Caco-2 (cell line): ENCODE data around the gene CCRL2. TPM values are rescaled to one million over a fixed set of nuclear protein-coding genes. Genes with fewer than 3 reads are reported as not detected.

Source experiments
- BruUV-seq: library from RNA; stranded (reverse); fragments of 400-500 nt; replicated peaks from 2 replicates; lab custom pipeline; 2021; lab: Mats Ljungman, UMichigan
- CTCF ChIA-PET: fragments of 300-600 bp; sonication (Branson Sonifier 250); formaldehyde crosslinking; loops from one replicate; lab custom pipeline; 2022; ENCODE audit warnings: antibody characterized with exemption; lab: Charles Lee
- POLR2A ChIA-PET: fragments of 300-600 bp; sonication (Branson Sonifier 250); formaldehyde crosslinking; loops from one replicate; lab custom pipeline; 2022; ENCODE audit warnings: antibody characterized with exemption; lab: Charles Lee
- DNase-seq, 2 experiments: peaks; one replicate each; pipeline versions ENCODE4 v3.0.0 to v3.0.0-alpha.2; 2020 to 2022
- H3K27me3 ChIP-seq: replicated peaks from 2 replicates; pipeline ENCODE4 v1.6.0; 2011; ENCODE audit warnings: low read length; ENCODE audit not compliant: control insufficient read depth, insufficient read depth
- H3K36me3 ChIP-seq: 2 replicates; pipeline ENCODE4 v1.5.1; 2011; ENCODE audit warnings: low read length; ENCODE audit not compliant: control insufficient read depth, insufficient read depth
- H3K4me1 ChIP-seq: fragments of 250-450 bp; sonication (Bioruptor Pico); 2 replicates; pipeline ENCODE4 v1.5.1; 2020; ENCODE audit warnings: mild to moderate bottlenecking
- H3K4me3 ChIP-seq: 2 replicates; pipeline ENCODE4 v1.5.1; 2011; ENCODE audit warnings: low read depth, mild to moderate bottlenecking, control low read depth, low read length
- H3K9me3 ChIP-seq: fragments of 250-450 bp; sonication (Bioruptor Pico); 2 replicates; pipeline ENCODE4 v1.5.1; 2020; ENCODE audit warnings: mild to moderate bottlenecking, moderate library complexity
- H3K27ac Mint-ChIP-seq: one replicate; pipeline ENCODE4 v1.8.0; 2022; ENCODE audit warnings: mixed read lengths; ENCODE audit not compliant: unreplicated experiment
- H3K27me3 Mint-ChIP-seq: one replicate; pipeline ENCODE4 v1.8.0; 2022; ENCODE audit warnings: mixed read lengths; ENCODE audit not compliant: insufficient read depth, unreplicated experiment
- H3K36me3 Mint-ChIP-seq: one replicate; pipeline ENCODE4 v1.8.0; 2022; ENCODE audit warnings: mild to moderate bottlenecking, mixed read lengths; ENCODE audit not compliant: insufficient read depth, unreplicated experiment
- H3K4me1 Mint-ChIP-seq: one replicate; pipeline ENCODE4 v1.8.0; 2022; ENCODE audit warnings: low read depth, mixed read lengths; ENCODE audit not compliant: unreplicated experiment
- H3K4me3 Mint-ChIP-seq: one replicate; pipeline ENCODE4 v1.8.0; 2022; ENCODE audit warnings: mild to moderate bottlenecking, moderate library complexity, mixed read lengths; ENCODE audit not compliant: unreplicated experiment
- H3K9me3 Mint-ChIP-seq: one replicate; pipeline ENCODE4 v1.8.0; 2022; ENCODE audit warnings: mixed read lengths; ENCODE audit not compliant: unreplicated experiment
- intact Hi-C: fragments of 100-400 bp; cut with micrococcal nuclease; formaldehyde crosslinking; loops from one replicate; pipeline ENCODE4 v1.10.0; 2022; ENCODE audit not compliant: unreplicated experiment
- total RNA-seq: library from RNA; stranded (reverse); gene quantifications from 2 replicates; pipeline ENCODE4 v1.2.3, GENCODE V29; 2022
- TF ChIP-seq, protein P1 (sequence below), 2 experiments: fragments of 200-600 bp in 1 of 2; IDR thresholded peaks; 1 replicate in 1 of 2; 2 replicates in 1 of 2; pipeline versions ENCODE4 v1.5.1 to v1.8.0; 2011 to 2022; ENCODE audit warnings: antibody characterized with exemption in 1 of 2, control low read depth in 1 of 2, inconsistent platforms in 1 of 2, low read depth in 1 of 2, low read length in 1 of 2, mild to moderate bottlenecking in 1 of 2, moderate library complexity in 1 of 2; ENCODE audit not compliant: insufficient read depth in 1 of 2, severe bottlenecking in 1 of 2, unreplicated experiment in 1 of 2

CCRL2 gene
- total RNA-seq, 1 experiment from 2014 or later: 1.0 TPM

DNA sequence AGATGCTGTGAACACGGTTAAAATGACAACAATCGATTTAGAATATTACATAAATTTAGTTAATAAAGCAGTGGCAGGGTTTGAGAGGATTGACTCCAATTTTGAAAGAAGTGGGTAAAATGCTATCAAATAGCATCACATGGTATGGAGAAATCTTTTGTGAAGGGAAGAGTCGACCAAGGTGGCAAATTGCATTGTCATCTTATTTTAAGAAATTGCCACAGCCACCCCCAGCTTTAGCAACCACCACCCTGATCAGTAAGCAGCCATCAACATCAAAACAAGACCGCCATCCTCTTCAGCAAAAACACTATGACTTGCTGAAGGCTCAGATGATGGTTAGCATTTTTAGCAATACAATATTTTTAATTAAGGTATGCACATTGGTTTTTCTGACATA lies 42.0 kb upstream of the CCRL2 start:
- Histone ChIP-seq H3K4me3 (no peak overlapping the region), H3K27me3 (no peaks in the 10 kb centered on the region), H3K9me3 (no peaks in the 10 kb centered on the region), H3K4me1 (no peaks in the 10 kb centered on the region), H3K36me3 (no peaks in the 10 kb centered on the region)
- Mint-ChIP-seq H3K4me3 (no peak overlapping the region), H3K9me3 (no peaks in the 10 kb centered on the region), H3K27ac (no peak overlapping the region), H3K27me3 (no peaks in the 10 kb centered on the region), H3K4me1 (peaks cover 7% of the 10 kb centered on the region), H3K36me3 (peaks cover 5% of the 10 kb centered on the region)
- TF ChIP-seq, protein P1, sequence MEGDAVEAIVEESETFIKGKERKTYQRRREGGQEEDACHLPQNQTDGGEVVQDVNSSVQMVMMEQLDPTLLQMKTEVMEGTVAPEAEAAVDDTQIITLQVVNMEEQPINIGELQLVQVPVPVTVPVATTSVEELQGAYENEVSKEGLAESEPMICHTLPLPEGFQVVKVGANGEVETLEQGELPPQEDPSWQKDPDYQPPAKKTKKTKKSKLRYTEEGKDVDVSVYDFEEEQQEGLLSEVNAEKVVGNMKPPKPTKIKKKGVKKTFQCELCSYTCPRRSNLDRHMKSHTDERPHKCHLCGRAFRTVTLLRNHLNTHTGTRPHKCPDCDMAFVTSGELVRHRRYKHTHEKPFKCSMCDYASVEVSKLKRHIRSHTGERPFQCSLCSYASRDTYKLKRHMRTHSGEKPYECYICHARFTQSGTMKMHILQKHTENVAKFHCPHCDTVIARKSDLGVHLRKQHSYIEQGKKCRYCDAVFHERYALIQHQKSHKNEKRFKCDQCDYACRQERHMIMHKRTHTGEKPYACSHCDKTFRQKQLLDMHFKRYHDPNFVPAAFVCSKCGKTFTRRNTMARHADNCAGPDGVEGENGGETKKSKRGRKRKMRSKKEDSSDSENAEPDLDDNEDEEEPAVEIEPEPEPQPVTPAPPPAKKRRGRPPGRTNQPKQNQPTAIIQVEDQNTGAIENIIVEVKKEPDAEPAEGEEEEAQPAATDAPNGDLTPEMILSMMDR (IDR thresholded peaks at IDR 0.05; ENCODE audit: insufficient read depth in 1 of 2, low read depth in 1 of 2, low read length in 1 of 2, severe bottlenecking in 1 of 2, unreplicated experiment in 1 of 2): no peak
- intact Hi-C loops: no loop called here
- POLR2A ChIA-PET: no interaction called here
- DNase-seq: no peak
- BruUV-seq: no TSS peak
- CTCF ChIA-PET: no interaction called here

DNA sequence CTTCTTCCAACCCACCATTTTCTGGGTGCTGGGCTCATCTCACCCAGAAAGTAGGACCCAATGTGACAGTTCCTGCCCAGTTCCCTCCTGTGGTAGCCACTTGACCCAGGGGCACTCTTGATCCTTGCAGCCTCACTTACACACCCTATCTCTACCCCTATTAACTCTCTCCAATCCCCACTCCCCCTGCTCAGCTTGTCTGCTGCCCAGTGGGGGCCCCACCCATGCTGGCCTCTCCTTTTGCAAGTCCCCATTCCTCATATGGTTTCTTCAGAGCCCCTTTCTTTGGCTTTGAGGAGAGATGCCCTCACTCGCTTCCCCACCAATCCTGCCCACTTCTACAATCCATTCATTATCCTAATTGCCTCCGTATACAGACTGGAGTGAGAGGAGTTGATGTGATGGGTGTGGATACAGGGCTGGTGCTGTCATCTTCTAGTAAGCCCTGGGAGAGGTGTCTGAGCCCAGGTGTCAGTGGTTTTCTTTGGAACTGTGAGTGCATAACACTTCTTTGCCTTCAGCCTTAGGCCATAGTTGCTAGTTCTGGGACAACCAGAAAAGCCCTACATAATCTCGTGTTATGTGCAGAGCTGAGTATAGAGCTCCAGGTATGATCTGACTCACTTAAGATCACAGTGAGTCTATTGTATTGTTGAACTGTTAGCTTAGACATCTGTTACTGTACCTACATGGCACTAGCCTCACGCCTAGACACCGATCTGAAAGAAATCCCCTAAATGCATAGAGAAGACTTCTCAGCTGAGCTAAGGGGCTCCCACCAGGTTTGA lies 41.1 kb upstream of the CCRL2 start:
- TF ChIP-seq, protein P1 (IDR thresholded peaks at IDR 0.05; ENCODE audit: insufficient read depth in 1 of 2, low read depth in 1 of 2, low read length in 1 of 2, severe bottlenecking in 1 of 2, unreplicated experiment in 1 of 2): no peak
- Mint-ChIP-seq H3K4me3 (no peak overlapping the region), H3K36me3 (peaks cover 5% of the 10 kb centered on the region), H3K9me3 (no peaks in the 10 kb centered on the region), H3K27ac (no peak overlapping the region), H3K4me1 (peaks cover 12% of the 10 kb centered on the region), H3K27me3 (no peaks in the 10 kb centered on the region)
- peaks cover 5% of the 10 kb centered on the region; the same call in 1 of the 2 replicates for H3K4me1 ChIP-seq
- H3K36me3 ChIP-seq: no peaks in the 10 kb centered on the region
- ChIA-PET CTCF (no interaction called here), POLR2A (no interaction called here)
- intact Hi-C loops: no loop called here
- no peak overlapping the region for H3K4me3 ChIP-seq
- no peak for DNase-seq
- no TSS peak for BruUV-seq
- no peaks in the 10 kb centered on the region for H3K27me3 ChIP-seq
- no peaks in the 10 kb centered on the region for H3K9me3 ChIP-seq

DNA sequence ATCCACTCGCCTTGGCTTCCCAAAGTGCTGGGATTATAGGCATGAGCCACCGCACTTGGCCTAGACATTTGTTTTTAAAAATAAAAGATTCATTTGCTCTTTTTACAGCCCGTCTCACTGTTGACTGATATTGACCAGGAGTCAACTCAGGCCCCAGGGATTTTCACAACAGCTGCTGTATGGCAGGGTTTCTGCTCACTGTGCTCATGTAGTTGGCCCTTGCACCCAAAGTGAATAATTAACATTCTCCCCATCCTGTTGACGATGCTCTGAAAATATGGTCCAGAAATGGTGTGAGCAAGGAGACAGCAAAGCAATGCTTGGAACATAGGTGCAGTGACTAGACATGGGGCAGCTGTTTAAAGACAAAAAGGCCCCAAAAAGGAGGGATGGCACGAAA lies 39.2 kb upstream of the CCRL2 start:
- Mint-ChIP-seq H3K4me1 (peaks cover 6% of the 10 kb centered on the region), H3K27me3 (no peaks in the 10 kb centered on the region), H3K27ac (no peak overlapping the region), H3K36me3 (no peaks in the 10 kb centered on the region), H3K9me3 (no peaks in the 10 kb centered on the region), H3K4me3 (no peak overlapping the region)
- Histone ChIP-seq H3K27me3 (no peaks in the 10 kb centered on the region), H3K4me1 (peaks cover 14% of the 10 kb centered on the region; the same call in 1 of the 2 replicates), H3K36me3 (no peaks in the 10 kb centered on the region), H3K9me3 (no peaks in the 10 kb centered on the region), H3K4me3 (no peak overlapping the region)
- ChIA-PET CTCF (interaction anchor here (1.3 kb wide), 1 partner anchor 11 kb away, joined by 4 read pairs; no protein-coding TSS in a partner anchor), POLR2A (no interaction called here)
- intact Hi-C loops: loop anchor here (1.0 kb wide), 1 partner anchor 154 kb away; no protein-coding TSS in a partner anchor
- TF ChIP-seq, protein P1 (IDR thresholded peaks at IDR 0.05; ENCODE audit: insufficient read depth in 1 of 2, low read depth in 1 of 2, low read length in 1 of 2, severe bottlenecking in 1 of 2, unreplicated experiment in 1 of 2): no peak
- BruUV-seq: no TSS peak
- DNase-seq: no peak
